ENCODE measurements around the gene SPATA32. TPM values are rescaled to one million over a fixed set of nuclear protein-coding genes. Genes with fewer than 3 reads are reported as not detected.
A peak's percentile ranks its signal among the peaks of the same experiment; 100 is the strongest.

The SPATA32 gene
- polyA plus RNA-seq, 2 of the 4 experiments (the other 2 are of a cell fraction): 0.05 to 0.21 TPM

DNA sequence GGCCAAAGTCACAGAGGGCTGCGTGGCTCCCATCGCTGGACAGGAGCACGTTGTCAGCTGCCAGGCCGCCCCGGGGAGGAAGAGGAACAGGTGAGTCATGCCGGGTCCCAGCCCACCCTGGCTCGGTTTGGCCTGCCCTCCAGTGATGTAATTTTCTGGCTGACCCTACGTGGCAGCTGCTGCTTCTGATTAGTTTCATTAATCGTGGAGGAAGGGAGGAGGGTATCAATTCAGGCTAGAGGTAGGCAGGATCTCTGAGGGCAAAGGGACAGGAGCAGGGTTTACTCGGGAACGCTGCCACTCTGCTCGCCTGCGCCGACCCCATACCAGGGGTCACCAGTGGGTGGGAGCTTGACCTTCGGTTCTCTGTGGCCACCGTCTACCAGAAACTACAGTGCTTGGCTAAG lies 11.7 kb upstream of the SPATA32 start:
- WGBS (ENCODE audit: missing lambda C conversion rate): 84% methylated on average over 16 of the region's 16 CpGs
- Histone ChIP-seq H3K9me3 (no peaks in the 10 kb centered on the region), H3K27ac (peak overlapping the region in 1 of 2 experiments; percentile 56; a peak in 2 of 6 replicates), H3K4me2 (no peak overlapping the region), H3K4me1 (peaks cover 27% of the 10 kb centered on the region), H3K4me3 (no peak overlapping the region)
- FAIRE-seq: no peak
- no peak for DNase-seq (ENCODE audit: low read depth in 1 of 2, low spot score in 1 of 2)
- TF ChIP-seq KDM1A (IDR thresholded peaks at IDR 0.05; ENCODE audit: low read depth) (no peak), HOXB5 (CRISPR knock-in tag; IDR thresholded peaks at IDR 0.05) (no peak), NFE2L2 (conservative IDR thresholded peaks at IDR 0.05; ENCODE audit: low read length) (no peak), REST (IDR thresholded peaks at IDR 0.05) (no peak), CHD4 (IDR thresholded peaks at IDR 0.05; ENCODE audit: borderline replicate concordance) (no peak), NR3C1 (IDR thresholded peaks at IDR 0.05) (no peak), POLR2A (IDR thresholded peaks at IDR 0.05; ENCODE audit: low read length) (no peak), PHF8 (IDR thresholded peaks at IDR 0.05; ENCODE audit: borderline replicate concordance, low read depth) (no peak)
- ChIA-PET POLR2A (no interaction called here), CTCF (interaction anchor here (0.6 to 34.8 kb wide), 10 partner anchors 13 to 152 kb away, joined by 3 to 1120 read pairs (median 38); partner anchors contain the start of genes ACBD4, FMNL1 and MAP3K14)
- ATAC-seq: no peak

DNA sequence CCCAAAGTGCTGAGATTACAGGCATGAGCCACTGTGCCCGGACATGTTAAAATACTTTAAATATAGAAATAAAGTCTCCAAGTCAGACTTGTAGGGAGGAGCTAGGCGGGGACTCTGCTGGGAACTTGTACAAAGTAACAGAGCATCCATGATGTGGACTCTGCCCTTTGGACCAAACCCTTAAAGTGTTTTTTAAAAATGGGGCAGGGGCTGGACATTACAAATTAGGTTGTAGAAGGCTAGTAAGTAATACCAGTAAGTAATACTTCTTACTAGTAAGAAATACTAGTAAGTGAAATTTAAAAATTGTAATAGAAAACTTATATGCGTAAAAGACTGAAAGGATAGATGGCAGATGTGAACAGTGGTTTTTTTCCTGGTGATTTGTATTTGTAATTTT lies 9.7 kb upstream of the SPATA32 start:
- WGBS (ENCODE audit: missing lambda C conversion rate): 95% methylated on average over 3 of the region's 3 CpGs
- Histone ChIP-seq H3K4me2 (no peak overlapping the region), H3K9me3 (no peaks in the 10 kb centered on the region), H3K27ac (0 out of 6 replicates have a peak overlapping the region, but pooled peaks of 1 of the 2 experiments have one; percentile 3), H3K4me1 (peaks cover 21% of the 10 kb centered on the region), H3K4me3 (no peak overlapping the region)
- ATAC-seq: no peak
- TF ChIP-seq MAFK (IDR thresholded peaks at IDR 0.05; ENCODE audit: partially characterized antibody) (no peak), TFCP2L1 (CRISPR knock-in tag; IDR thresholded peaks at IDR 0.05) (no peak), ZNF302 (CRISPR knock-in tag; IDR thresholded peaks at IDR 0.05) (no peak), CBX2 (IDR thresholded peaks at IDR 0.05; ENCODE audit: borderline replicate concordance, low read depth) (no peak), MAZ (IDR thresholded peaks at IDR 0.05; ENCODE audit: borderline replicate concordance, low read depth, low read length) (no peak), JUNB (IDR thresholded peaks at IDR 0.05) (no peak), CTCF (IDR thresholded peaks at IDR 0.05) (no peak)
- TF ChIP-seq, protein P1, sequence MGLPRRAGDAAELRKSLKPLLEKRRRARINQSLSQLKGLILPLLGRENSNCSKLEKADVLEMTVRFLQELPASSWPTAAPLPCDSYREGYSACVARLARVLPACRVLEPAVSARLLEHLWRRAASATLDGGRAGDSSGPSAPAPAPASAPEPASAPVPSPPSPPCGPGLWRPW (IDR thresholded peaks at IDR 0.05): no peak
- no peak for DNase-seq (ENCODE audit: low read depth in 1 of 2, low spot score in 1 of 2)
- no peak for FAIRE-seq
- ChIA-PET POLR2A (no interaction called here), CTCF (interaction anchor here (0.7 to 34.8 kb wide), 23 partner anchors 9 to 628 kb away, joined by 3 to 1120 read pairs (median 5); partner anchors contain the start of genes ACBD4 and FMNL1)

GRCh38 chr17:45270828-45271418 lies 9.0 kb upstream of the SPATA32 start:
- DNase-seq (ENCODE audit: low read depth in 1 of 2, low spot score in 1 of 2) (peak in 1 of 2 experiments; percentile 68), FAIRE-seq (no peak)

More at GRCh38 chr17:45270828-45271418, 9.0 kb upstream of the SPATA32 start:
- no peak overlapping the region for H3K27ac ChIP-seq
- TF ChIP-seq CBX8 (IDR thresholded peaks at IDR 0.05) (no peak), RAD21 (conservative IDR thresholded peaks at IDR 0.05 in 1 of 2, IDR thresholded peaks at IDR 0.05 in 1 of 2) (peak; percentile 45 to 46; a peak in 4 of 5 replicates), MAX (IDR thresholded peaks at IDR 0.05) (peak; percentile 33; the same call in 1 of the 2 replicates), MAZ (IDR thresholded peaks at IDR 0.05; ENCODE audit: borderline replicate concordance, low read depth, low read length) (no peak), CTCF (IDR thresholded peaks at IDR 0.05) (peak; percentile 68), SMC3 (IDR thresholded peaks at IDR 0.05) (peak; percentile 58), ESRRA (IDR thresholded peaks at IDR 0.05; ENCODE audit: borderline replicate concordance, low read length) (no peak)
- no peak overlapping the region for H3K4me2 ChIP-seq
- ChIA-PET POLR2A (no interaction called here), CTCF (interaction anchor here (0.8 to 34.8 kb wide), 22 partner anchors 8 to 136 kb away, joined by 3 to 1120 read pairs (median 6); partner anchors contain the start of genes ACBD4 and FMNL1)
- 81% methylated on average over 13 of the region's 13 CpGs for WGBS (ENCODE audit: missing lambda C conversion rate)
- peaks cover 21% of the 10 kb centered on the region for H3K4me1 ChIP-seq
- no peaks in the 10 kb centered on the region for H3K9me3 ChIP-seq
- ATAC-seq: peak; percentile 36 to 72; a peak in 4 of 6 replicates
- no peak overlapping the region for H3K4me3 ChIP-seq
